Stomach (tissue), 9 donors: ENCODE measurements around the gene TMEM134. TPM values are rescaled to one million over a fixed set of nuclear protein-coding genes. Genes with fewer than 3 reads are reported as not detected.

Experiments
- DNase-seq, 2 donors: peaks; one replicate each; pipeline versions ENCODE4 v3.0.0 to v3.0.0-alpha.2; 2013 to 2019
- H3K27ac ChIP-seq, 5 donors: fragments of 200-600 bp in 4 of 5; sonication (generic) in 4 of 5; one replicate each; pipeline ENCODE4 v1.5.1; 2013 to 2019; ENCODE audit warnings: mild to moderate bottlenecking in 1 of 5, moderate library complexity in 1 of 5
- H3K27me3 ChIP-seq, 3 donors: fragments of 200-600 bp; sonication (generic); one replicate each; pipeline ENCODE4 v1.5.1; 2017 to 2019; ENCODE audit warnings: mixed run types in 1 of 3
- H3K36me3 ChIP-seq, 4 donors: fragments of 200-600 bp; sonication (generic); 1 replicate in 3 of 4; 2 replicates in 1 of 4; pipeline ENCODE4 v1.5.1; 2016 to 2019
- H3K4me1 ChIP-seq, 4 donors: fragments of 200-600 bp; sonication (generic); one replicate each; pipeline ENCODE4 v1.5.1; 2016 to 2019
- H3K4me3 ChIP-seq, 4 donors: fragments of 200-600 bp; sonication (generic) in 3 of 4; one replicate each; pipeline ENCODE4 v1.5.1; 2016 to 2019; ENCODE audit warnings: mild to moderate bottlenecking in 1 of 4
- H3K9me3 ChIP-seq, 4 donors: fragments of 200-600 bp; sonication (generic); one replicate each; pipeline ENCODE4 v1.5.1; 2016 to 2019
- CTCF ChIP-seq, 7 experiments: fragments of 450-650 bp in 4 of 7; fragments of 200-600 bp in 3 of 7; sonication (generic) in 3 of 7; IDR thresholded peaks; one replicate each; pipeline ENCODE4 v1.5.1; 2016 to 2019; ENCODE audit warnings: antibody characterized with exemption in 7 of 7, control low read depth in 2 of 7, mild to moderate bottlenecking in 1 of 7
- EP300 ChIP-seq: sonication (generic); formaldehyde crosslinking; IDR thresholded peaks from one replicate; pipeline ENCODE4 v1.6.1; 2017; ENCODE audit warnings: antibody characterized with exemption
- POLR2A ChIP-seq, 4 donors: fragments of 450-650 bp; IDR thresholded peaks; one replicate each; pipeline ENCODE4 v1.6.1; 2016; ENCODE audit warnings: antibody characterized with exemption in 4 of 4, control low read depth in 2 of 4, mild to moderate bottlenecking in 1 of 4, moderate library complexity in 1 of 4
- POLR2AphosphoS5 ChIP-seq, 3 donors: sonication (generic); formaldehyde crosslinking; IDR thresholded peaks; one replicate each; pipeline ENCODE4 v1.6.1; 2016; ENCODE audit warnings: antibody characterized with exemption in 3 of 3
- WGBS, 5 donors: extraction: QIAGEN DNeasy Blood & Tissue Kit in 3 of 5; methylation state at CpG; one replicate each; pipeline versions ENCODE4 v1.1.5 to v1.1.7; 2013 to 2018; 5-methylcytosine and 5-hydroxymethylcytosine counted together
- intact Hi-C: fragments of 100-400 bp; cut with DNase I; formaldehyde crosslinking; loops from one replicate; pipeline ENCODE4 v1.15.1; 2023; ENCODE audit warnings: low total_unique reads
- polyA plus RNA-seq, 3 donors: library from polyadenylated mRNA; stranded (reverse); fragments of 200-250 nt; gene quantifications; one replicate each; pipeline ENCODE4 v1.2.3, GENCODE V29; 2013
- total RNA-seq, 5 donors: library from RNA; depleted of rRNA; stranded (reverse); fragments of >200 nt; gene quantifications; one replicate each; pipeline versions ENCODE4 v1.1.0 to v1.2.3, GENCODE V29; 2014 to 2016
- donor health status: healthy with polysubstance abuse.
- donor health status: Bipolar disorder and iron deficiency.
- donor health status: healthy.

TMEM134 gene
- total and polyA plus RNA-seq, 8 donors: 57.6 to 392 (median 128) TPM

- Histone ChIP-seq H3K4me1 (peaks cover 6 to 60% (median 41%) of the 10 kb centered on the region in 4 donors), H3K9me3 (no peaks in the 10 kb centered on the region), H3K36me3 (peaks cover 49 to 99% (median 93%) of the 10 kb centered on the region in 4 donors), H3K27me3 (no peaks in the 10 kb centered on the region), H3K4me3 (peak overlapping the region in 1 of 4 donors; percentile 45), H3K27ac (peak overlapping the region in 1 of 5 donors; percentile 96)
- DNase-seq: no peak
- TF ChIP-seq EP300 (no peak), POLR2A (IDR thresholded peaks at IDR 0.05) (no peak), POLR2AphosphoS5 (IDR thresholded peaks at IDR 0.05) (peak in 1 of 3 donors; percentile 4), CTCF (IDR thresholded peaks at IDR 0.05) (no peak)
- intact Hi-C loops: loop anchor here (10.0 kb wide), 1 partner anchor 70 kb away; the partner anchor contains the start of genes CDK2AP2 and PITPNM1
- 71 to 84% (median 74%) methylated on average over 10 to 23 of the region's 23 CpGs for WGBS, 5 donors
Observed at GRCh38 chr11:67434395-67434881, 34.6 kb downstream of the TMEM134 start.

DNA sequence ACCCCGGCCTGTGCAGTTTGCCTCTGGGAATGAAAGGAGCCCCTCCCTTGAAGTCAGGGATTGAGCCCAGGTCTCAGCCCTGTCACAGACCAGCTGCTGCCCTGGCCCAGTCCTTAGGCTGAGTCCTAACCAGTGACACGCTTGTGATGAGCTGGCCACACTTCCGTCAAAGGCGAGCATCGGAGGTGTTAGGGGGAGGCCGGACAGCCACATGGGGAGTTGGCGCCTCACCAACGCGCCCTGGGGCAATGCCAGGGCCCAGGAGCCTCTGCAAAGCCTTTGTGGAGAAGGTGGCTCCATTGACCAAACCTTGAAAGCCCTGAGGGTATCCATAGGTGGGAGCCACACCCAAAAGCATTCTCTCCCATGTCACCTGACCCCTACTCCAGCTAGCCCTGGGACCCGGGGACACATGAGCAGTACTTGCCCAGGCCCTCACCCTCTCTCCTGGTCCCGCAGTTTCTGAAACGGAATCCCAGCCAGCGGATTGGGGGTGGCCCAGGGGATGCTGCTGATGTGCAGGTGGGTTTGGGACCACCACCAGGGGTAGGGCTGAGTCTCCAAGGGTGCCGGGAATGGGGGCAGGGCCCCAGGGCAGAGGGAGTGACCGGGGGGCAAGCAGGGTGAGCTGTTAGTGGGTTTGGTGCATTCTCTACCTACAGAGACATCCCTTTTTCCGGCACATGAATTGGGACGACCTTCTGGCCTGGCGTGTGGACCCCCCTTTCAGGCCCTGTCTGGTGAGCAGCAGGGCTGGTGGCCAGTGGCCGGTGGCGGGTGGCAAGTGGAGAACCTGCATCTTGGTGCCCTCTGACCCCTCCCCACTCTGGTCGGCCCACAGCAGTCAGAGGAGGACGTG, 35.3 kb downstream of the TMEM134 start:
- H3K27ac ChIP-seq: peak overlapping the region in 1 of 5 donors; percentile 96
- H3K4me3 ChIP-seq: no peak overlapping the region
- 77 to 83% (median 78%) methylated on average over 17 to 22 of the region's 22 CpGs for WGBS, 5 donors
- peaks cover 49 to 92% (median 86%) of the 10 kb centered on the region in 4 donors for H3K36me3 ChIP-seq
- no peaks in the 10 kb centered on the region for H3K27me3 ChIP-seq
- peaks cover 12 to 60% (median 42%) of the 10 kb centered on the region in 4 donors for H3K4me1 ChIP-seq
- intact Hi-C loops: loop anchor here (10.0 kb wide), 1 partner anchor 71 kb away; the partner anchor contains the start of genes CDK2AP2 and PITPNM1
- no peaks in the 10 kb centered on the region for H3K9me3 ChIP-seq
- TF ChIP-seq CTCF (IDR thresholded peaks at IDR 0.05): no peak
- TF ChIP-seq POLR2A (IDR thresholded peaks at IDR 0.05): no peak
- TF ChIP-seq EP300: no peak
- no peak for TF ChIP-seq POLR2AphosphoS5 (IDR thresholded peaks at IDR 0.05)
- DNase-seq: no peak

GRCh38 chr11:67432655-67433349, 36.2 kb downstream of the TMEM134 start:
- no peak overlapping the region for H3K4me3 ChIP-seq
- TF ChIP-seq POLR2A (IDR thresholded peaks at IDR 0.05): no peak
- no peaks in the 10 kb centered on the region for H3K27me3 ChIP-seq
- H3K9me3 ChIP-seq: no peaks in the 10 kb centered on the region
- WGBS, 5 donors: 84 to 90% (median 87%) methylated on average over 16 to 22 of the region's 22 CpGs
- peaks cover 45 to 83% (median 76%) of the 10 kb centered on the region in 4 donors for H3K36me3 ChIP-seq
- H3K4me1 ChIP-seq: peaks cover 13 to 60% (median 42%) of the 10 kb centered on the region in 4 donors
- no peak for DNase-seq
- intact Hi-C loops: loop anchor here (10.0 kb wide), 1 partner anchor 72 kb away; the partner anchor contains the start of genes CDK2AP2 and PITPNM1
- no peak overlapping the region for H3K27ac ChIP-seq

- Histone ChIP-seq H3K27ac (no peak overlapping the region), H3K9me3 (no peaks in the 10 kb centered on the region), H3K4me1 (peaks cover 20 to 55% (median 42%) of the 10 kb centered on the region in 4 donors), H3K36me3 (peaks cover 45 to 72% (median 66%) of the 10 kb centered on the region in 4 donors), H3K27me3 (no peaks in the 10 kb centered on the region), H3K4me3 (no peak overlapping the region)
- intact Hi-C loops: loop anchor here (10.0 kb wide), 1 partner anchor 73 kb away; the partner anchor contains the start of genes CDK2AP2 and PITPNM1
- no peak for TF ChIP-seq POLR2AphosphoS5 (IDR thresholded peaks at IDR 0.05)
- no peak for TF ChIP-seq EP300
- no peak for TF ChIP-seq POLR2A (IDR thresholded peaks at IDR 0.05)
- TF ChIP-seq CTCF (IDR thresholded peaks at IDR 0.05): no peak
- 90 to 94% (median 92%) methylated on average over 24 of the region's 24 CpGs for WGBS, 5 donors
- no peak for DNase-seq
Observed at GRCh38 chr11:67431346-67432249, 37.5 kb downstream of the TMEM134 start.
